Stimulated activated CD4-positive, alpha-beta T cell treated with anti-CD3 and anti-CD28 coated beads, Interleukin-1b, Interleukin-23, amount 100 ng/mL, for 4 hours (primary cell): ENCODE data around the gene ANAPC2.

Experiments
- DNase-seq, 2 donors: peaks; one replicate each; pipeline ENCODE4 v3.0.0-alpha.2; 2020; ENCODE audit warnings: low read depth in 2 of 2

The ANAPC2 gene

DNA sequence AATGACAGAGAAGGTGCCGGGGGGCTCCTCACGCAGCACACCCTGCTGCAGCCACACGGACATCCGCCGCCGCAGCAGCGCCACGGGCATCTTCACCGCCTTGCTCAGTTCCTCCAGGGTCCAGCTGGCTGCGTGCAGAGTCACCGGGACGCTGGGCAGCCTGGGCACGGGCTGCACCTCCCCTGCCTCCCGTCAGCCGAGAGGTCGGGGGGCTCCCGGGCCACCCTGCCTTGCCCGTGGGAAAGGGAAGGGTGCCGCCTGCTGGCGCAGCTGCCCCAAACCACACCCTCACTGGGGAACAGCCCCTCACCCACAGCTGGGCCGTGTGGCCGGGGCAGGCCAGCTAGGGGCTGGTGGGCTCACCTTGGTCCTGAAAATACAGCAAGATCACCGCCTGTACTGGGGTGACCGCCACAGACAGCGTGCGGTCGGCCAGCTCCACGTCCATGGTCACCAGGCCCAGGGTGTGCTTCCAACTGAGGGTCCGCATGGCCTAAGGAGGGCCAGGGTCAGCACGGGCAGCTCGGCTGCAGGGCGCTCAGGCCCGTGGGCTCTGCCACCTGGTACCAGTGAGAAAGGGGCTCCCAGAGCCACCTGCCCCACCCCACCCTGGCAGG lies 12.9 kb downstream of the ANAPC2 start:
- DNase-seq, result no peak

DNA sequence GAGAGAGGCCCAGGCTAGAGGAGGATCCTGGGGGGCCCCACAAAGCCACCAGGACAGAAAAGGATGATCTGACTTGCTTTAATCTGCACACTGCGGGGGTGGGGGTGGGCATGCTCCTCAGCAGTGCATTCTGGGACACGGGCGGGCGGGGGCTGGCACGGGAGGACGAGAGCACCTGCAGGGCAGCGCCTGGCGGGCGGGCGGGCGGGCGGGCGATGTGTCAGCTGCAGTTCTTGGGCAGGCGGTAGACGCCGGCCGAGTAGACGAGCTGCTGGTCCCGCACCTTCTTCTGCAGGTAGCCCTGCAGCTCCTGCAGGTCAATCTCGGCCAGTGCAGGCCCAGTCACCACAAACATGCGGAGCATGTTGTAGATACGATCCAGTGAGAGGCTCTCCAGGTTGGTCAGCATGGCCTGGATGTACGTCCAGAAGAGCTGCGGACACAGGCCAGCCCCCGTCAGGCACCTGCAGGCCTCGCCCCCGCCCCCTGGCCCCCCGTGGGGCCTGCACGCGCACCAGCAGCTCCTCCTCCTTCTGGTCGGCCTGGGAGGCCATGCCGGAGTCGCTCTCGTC lies 13.6 kb downstream of the ANAPC2 start:
- no peak for DNase-seq

DNA sequence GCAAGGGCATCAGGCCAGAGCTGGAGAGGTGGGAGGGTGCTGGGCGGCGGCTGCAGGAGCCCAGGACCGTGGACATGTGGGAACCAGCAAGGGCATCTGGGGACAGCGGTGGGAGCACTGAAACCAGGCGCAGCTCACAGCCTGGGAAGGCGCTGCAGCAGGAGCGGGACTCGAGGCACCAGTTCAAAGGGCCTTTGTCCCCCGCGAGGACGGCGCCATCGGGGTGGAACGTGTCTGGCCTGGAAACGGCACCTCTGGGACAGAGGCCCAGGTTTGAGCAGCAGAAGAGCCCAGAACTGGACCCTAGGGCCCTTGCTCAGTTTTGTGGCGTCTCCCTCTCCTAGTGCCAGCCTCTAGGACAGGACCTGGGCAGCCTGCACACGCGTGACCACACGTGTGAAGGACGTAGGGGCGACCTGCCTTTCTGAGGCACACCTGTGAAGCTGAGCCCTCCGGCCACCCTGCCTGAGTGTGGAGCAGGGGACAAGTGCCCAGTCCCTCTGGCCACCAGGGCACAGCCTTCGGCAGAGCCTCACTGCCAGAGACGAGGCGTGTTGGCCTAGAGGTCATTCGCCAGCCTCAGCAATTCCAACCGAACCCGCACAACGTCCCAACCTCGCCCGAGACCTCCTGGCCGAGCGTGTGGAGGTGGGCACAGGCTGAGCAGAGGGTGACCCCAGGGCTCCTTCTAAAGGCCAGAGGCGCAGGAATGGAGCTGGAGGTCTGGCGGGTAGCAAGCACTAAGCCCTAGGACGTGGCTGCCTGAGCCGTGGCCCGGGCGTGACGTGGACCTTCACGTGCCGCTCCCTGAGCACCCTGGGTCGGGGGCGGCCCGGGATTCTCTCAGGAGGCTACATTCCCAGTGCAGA lies 14.3 kb downstream of the ANAPC2 start:
- no peak for DNase-seq

DNA sequence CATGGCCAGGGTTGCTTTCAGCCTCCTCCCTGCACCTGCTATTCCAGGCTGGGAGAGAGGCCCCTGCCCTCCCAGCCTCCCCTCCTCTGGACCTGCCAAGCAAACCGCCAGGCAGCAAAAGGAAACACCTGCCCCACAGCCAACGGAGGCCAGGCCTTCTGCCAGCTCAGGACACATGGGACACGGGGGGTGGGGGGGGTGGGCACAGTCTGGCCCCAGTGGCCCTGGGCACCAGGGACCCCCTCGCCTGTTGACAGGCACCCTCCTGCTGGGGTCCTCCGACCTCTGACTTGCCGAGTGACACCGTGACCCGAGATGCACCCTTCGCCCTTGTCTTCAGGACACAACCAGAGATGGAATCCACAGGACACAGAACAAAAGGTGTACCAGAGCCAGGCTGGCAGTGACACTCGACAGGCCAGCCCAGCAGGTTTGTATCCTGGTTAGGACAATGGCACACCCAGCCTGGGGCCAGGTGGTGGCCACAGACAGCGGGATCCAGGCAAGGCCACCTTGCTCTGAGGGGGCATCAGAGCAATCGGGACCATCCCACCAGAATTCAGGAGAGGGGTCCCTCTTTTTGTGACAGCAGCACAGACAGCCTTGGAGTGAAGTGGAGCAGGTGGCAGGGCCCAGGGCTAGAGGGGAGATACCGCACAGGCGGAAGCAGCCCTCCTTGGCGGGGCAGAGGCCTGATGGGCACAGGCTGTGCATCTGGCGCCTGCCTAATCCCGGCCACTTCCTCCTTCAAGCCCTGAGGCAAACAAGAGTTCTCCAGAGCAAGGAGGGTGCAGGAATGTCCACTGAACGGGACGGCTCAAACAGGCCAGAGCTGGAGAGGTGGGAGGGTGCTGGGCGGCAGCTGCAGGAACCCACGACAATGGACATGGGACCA lies 15.2 kb downstream of the ANAPC2 start:
- no peak for DNase-seq

DNA sequence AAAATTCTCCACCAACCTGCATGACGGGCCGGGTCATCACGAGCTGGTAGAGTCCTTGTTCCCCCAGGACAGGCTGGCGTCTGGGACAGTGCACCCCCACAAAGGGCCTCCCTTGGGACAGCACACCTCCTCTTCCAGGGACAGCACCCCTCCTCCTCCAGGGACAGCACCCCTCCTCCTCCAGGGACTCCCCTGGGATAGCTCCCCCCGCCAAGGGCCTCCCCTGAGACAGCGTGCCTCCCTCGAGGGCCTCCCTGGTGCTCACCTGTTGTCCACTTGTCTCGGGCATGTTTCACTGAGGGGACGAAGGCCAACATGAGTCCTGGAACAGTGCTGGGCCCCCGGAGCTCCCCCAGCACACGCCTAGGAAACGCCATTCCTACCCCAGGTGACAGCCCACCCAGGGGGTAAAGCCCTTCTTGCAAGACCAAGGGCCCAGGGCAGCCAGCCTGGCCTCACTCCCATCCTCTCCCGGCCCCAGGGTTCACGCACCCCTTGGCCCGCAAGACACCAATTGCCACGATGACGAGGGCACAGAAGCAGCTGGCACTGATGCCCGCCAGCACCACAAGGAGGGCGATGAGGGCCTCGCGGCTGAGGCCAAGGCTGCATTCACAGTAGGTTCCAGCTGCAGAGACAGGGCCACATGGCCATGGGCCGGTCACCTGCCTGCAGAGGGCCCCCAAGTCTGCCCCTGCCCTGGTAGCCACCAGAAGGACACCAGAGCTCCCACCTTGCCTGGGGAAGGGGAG lies 17.0 kb downstream of the ANAPC2 start:
- DNase-seq, result no peak

DNA sequence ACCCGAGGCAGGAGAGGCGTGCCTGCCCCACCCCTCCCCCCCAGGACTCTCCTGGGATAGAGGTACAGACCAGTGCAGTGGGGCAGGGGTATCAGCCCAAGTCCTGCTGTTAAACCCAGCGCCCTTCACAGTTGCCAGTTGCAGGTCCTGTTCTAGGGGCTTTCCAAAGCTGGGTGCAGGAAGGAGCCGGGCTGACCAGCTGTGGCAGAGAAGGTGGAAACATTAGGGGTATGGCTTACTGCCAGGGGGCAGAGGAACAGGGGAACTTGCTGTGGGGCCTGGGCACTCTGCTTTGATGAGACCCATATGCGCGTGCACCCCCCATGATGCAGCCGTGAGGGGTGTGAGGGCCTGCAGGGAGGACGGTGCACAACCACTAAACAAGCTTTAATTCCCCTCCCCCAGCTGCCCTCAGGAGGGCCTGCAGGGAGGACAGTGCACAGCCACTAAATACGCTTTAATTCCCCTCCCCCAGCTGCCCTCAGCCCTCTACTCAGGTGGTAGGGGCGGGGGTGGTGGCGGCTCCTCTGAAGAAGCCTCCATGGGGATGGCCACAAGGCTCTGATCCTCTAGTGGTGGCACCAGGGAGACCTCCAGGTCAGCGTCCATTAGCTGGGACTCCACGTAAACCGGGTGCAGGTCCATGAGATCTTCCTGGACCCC lies 17.7 kb downstream of the ANAPC2 start:
- DNase-seq, result no peak

DNA sequence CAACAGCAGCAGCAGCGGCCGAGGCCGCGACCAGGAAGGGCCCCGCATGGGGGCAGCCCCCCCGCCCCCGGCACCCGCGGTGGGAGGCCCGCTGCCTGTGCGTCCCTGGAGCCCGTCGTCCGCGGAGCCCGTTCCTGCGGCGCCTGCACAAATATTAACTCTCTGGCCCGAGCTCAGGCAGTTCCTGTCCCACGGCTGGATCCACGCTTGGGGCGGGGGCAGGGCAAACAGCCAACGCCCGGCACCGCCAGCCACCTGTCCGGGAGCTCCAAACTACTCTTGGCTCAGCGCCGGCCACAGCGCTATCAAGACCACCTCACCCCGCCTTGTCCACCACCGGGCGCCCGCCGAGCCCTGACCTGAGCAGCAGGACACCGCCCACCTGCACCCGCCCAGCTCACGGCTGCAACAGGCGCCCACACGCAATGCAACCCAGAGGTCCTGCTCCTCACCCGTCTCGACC lies 18.4 kb downstream of the ANAPC2 start, which contains the start of gene LRRC26:
Gene LRRC26, minus strand, starts transcription at position 156 of the 463 bp plus-strand sequence. Its CDS starts 108 bp downstream, at position 48.
- no peak for DNase-seq

DNA sequence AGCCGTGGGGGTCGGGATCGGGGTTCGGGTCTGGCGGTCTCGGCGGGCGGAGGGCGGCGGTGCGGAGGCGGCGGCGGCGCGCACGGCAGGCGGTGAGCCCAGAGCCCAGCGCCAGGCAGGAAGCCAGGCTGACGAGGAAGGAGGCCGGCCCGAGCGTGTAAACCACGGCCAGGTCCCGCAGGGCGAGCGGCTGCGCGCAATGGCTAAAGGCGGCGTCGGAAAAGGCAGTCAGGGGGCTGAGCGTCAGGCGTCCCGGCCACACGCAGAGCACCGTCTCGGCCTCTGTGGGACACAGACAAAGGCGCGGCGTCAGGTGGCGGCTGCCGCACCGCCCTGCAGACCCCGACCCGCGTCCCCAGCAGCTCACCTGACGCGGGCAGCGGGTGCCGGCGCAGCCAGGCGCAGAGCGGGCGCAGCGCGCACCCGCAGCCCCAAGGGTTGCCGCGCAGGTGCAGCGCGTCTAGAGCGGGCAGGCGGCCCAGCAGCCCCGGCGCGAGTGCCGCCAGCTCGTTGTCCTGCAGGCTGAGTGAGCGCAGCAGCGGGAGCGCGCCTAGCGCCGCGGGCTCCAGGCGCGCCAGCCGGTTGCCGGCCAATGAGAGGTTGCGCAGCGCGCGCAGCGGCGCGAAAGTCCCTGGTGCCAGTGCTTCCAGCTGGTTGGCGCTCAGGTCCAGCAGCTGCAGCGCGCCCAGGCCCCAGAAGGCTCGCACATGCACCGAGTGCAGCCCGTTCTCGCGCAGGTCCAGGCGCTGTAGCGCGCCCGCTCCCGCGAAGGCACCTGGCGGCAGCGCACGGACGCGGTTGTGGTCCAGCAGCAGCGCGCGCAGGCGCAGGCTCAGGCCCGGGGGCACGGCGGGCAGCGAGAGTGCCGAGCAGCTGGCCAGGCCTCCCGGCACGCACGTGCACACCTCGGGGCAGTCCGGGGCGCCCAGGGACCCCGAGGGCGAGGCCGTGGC lies 19.2 kb downstream of the ANAPC2 start:
- no peak for DNase-seq

DNA sequence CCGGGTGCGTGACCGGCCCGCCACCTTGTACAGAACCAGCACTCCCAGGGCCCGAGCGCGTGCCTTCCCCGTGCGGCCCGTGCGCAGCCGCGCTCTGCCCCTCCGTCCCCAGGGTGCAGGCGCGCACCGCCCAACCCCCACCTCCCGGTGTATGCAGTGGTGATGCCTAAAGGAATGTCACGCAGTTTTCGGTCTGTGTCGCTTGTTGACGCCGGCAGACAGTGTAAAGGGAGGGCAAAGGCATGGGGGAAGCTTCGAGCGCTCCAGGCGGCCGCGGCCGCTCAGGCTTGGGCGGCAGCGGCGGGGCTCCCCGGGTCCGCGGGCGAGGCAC lies 19.8 kb downstream of the ANAPC2 start:
- DNase-seq, result no peak

DNA sequence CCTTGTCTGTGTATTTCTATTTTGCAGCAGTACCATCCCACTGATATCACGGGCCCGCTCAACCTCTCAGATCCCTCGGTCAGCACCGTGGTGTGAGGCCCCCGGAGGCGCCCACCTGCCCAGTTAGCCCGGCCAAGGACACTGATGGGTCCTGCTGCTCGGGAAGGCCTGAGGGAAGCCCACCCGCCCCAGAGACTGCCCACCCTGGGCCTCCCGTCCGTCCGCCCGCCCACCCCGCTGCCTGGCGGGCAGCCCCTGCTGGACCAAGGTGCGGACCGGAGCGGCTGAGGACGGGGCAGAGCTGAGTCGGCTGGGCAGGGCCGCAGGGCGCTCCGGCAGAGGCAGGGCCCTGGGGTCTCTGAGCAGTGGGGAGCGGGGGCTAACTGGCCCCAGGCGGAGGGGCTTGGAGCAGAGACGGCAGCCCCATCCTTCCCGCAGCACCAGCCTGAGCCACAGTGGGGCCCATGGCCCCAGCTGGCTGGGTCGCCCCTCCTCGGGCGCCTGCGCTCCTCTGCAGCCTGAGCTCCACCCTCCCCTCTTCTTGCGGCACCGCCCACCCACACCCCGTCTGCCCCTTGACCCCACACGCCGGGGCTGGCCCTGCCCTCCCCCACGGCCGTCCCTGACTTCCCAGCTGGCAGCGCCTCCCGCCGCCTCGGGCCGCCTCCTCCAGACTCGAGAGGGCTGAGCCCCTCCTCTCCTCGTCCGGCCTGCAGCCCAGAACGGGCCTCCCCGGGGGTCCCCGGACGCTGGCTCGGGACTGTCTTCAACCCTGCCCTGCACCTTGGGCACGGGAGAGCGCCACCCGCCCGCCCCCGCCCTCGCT lies 20.4 kb downstream of the ANAPC2 start:
- no peak for DNase-seq

DNA sequence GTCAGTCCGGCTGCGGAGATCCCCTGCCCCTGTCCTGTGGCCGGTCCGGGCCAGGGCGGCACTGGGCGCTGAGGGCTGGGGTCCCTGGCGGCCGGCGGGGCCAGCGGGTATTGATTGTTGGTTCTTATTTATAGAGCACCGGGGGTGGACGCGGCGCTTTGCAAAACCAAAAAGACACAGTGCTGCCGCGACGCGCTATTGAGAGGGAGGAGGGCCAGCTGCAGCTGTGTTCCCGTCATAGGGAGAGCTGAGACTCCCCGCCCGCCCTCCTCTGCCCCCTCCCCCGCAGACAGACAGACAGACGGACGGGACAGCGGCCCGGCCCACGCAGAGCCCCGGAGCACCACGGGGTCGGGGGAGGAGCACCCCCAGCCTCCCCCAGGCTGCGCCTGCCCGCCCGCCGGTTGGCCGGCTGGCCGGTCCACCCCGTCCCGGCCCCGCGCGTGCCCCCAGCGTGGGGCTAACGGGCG lies 21.0 kb downstream of the ANAPC2 start:
- no peak for DNase-seq

DNA sequence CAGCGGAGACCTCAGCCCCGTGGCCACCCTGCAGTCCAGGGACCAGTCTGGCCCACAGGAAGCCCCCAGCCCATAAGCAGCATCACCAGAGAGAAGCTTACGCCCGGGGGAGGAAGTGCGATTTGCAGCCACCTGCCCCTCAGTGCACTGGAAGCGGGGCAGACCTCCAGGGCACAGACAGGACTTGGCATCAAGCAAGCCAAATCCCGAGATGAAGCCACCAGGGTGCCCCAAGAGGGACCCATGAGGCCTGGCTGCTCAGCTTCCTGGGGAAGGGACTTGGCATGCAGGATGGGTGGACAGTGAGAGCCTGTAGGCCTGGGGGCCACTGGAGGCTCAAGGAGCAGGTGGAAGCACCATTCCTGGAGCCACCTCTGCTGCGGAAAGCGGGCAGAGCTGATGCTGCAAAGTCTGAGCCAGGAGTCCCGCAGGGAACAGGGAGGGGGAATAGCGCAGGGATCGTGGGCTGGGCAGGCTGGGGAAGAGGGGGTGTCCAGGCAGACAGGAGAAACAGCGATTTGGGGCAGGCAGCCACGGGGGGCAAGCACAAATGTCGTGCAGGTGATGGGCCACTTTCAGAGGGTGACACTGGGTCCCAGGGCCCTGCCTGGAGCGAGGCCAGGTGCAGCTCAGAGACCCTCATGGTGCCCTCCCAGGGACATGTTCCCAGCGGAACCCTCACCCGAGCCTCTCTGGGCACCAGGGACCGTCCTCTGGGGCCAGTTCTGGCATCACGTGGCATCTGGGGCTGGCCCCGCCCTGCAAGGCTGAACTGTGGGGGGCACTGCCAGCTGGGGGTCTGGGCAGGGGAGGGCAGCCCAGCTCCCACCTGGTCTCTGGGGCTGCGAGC lies 21.8 kb downstream of the ANAPC2 start:
- no peak for DNase-seq

DNA sequence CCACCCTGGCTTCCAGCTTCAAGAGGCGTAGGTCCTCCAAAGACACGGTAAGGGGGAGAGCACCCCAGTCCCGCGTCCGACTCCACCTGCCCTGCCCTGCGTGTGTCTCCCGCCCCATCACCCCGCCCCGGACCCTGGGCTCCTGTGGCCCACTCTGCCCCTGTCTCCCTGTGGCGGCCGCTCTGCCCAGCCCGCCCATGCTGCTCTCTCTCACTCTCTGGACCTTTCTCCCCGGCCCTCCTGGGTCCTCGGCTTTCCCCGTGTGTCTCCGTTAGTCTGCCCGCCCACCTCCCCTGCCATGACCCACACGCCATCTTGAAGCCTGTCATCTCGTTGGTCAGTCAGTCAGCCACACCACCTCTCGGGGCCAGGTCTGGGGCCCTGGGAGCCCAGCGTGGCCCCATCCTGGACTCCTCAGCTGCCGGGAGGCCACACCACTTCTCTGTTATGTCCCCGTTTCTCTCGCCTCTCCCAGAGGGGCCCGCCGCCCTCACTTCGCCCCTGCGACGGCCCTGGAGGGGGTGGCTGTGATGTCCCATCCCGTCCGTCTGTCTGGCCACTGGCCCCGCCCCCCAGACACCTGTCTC lies 23.0 kb downstream of the ANAPC2 start:
- no peak for DNase-seq

DNA sequence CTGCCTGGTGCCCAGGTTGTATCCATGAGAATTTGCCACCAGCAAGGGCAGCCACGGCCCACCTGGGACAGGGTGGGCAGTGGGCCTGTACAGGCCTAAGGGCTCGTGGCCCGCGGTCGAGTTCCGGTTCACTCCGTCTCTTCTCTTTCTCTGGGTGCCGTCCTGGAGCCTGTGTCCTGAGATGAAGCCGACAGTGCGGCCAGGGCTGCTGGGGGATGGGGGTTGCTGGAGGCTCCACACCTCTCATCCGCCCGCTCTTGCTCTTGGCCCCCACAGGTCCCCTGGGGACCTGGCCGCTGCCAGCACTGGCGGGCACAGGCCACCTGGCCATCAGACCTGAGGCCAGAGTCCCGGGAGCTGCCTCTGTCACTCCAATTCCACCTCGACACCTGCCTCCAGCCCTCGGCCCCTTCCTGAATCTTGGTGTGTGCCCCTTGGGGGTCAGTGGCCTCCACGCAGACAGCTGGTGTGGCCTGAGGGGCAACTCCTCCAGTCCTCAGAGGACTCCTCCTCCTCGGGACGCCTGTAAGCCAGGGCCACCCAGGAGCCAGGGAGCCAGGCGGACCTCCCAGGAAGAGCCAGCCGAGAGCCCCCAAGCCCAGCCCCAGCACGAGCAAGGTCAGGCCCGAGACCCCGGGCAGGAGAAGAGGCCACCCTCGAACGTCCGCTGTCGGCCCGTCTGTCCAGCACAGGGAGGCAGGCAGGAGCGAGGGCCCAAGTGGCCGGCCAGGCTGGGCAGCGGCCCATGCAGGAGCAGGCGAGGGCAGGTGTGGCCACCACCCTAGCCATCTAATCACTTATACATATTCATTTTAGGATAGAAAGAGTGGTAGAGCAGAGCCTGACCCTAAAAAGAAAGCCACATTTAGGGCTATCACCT lies 23.8 kb downstream of the ANAPC2 start:
- no peak for DNase-seq

DNA sequence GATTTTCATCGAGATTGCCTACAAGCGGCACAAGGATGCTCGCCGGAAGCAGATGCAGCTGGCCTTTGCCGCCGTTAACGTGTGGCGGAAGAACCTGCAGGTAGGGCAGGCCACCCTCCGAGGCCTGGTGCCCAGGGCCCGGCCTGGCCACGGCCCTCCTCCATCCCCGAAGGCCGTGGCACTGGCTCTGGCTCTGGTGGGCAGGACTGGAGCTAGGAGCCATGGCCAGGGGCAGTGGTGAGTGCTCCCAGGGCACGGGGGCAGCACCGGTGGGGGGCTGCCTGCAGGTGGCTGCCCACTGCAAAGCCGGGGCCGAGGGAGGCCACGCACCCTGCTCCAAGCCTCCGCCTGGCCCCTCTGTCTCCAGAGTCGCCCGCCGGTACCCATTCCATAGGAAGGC lies 24.6 kb downstream of the ANAPC2 start:
- no peak for DNase-seq

DNA sequence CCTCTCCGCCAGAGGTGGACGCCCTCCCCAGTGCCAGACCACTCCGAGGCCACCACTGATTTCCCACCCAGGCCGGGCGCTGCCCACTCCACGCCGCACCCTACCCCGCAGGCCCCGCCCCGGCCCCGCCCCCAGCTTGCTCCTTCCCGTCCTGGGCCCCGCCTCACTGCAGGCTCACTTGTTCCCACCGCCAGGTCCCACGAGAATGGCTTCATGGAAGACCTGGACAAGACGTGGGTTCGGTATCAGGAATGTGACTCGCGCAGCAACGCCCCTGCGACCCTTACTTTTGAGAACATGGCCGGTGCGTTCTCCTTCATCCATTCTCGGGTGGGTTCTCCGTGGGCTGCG lies 25.0 kb downstream of the ANAPC2 start:
- DNase-seq, result no peak
